ENCODE results near the gene EXOSC5. TPM values are rescaled to one million over a fixed set of nuclear protein-coding genes. Genes with fewer than 3 reads are reported as not detected.
"Not testable (repeated sequence)": the region's sequence is repeated elsewhere in the genome, so short reads cannot be mapped to it uniquely, and the experiment has no call there.

Gene EXOSC5
- polyA plus RNA-seq, 1 donor from 2014 or later = 42.0 TPM

- no peak overlapping the region for H3K9ac ChIP-seq (ENCODE audit: low read length)
- no peak overlapping the region for H2AFZ ChIP-seq (ENCODE audit: low read depth, low read length)
- no peak for TF ChIP-seq SMC3 (conservative IDR thresholded peaks at IDR 0.05; ENCODE audit: poor library complexity)
- no peak for TF ChIP-seq REST (IDR thresholded peaks at IDR 0.05; ENCODE audit: borderline replicate concordance)
- TF ChIP-seq EP300 (conservative IDR thresholded peaks at IDR 0.05; ENCODE audit: poor library complexity, severe bottlenecking) = no peak
- no peak for TF ChIP-seq POLR2AphosphoS5 (IDR thresholded peaks at IDR 0.05)
- TF ChIP-seq MXI1 (conservative IDR thresholded peaks at IDR 0.05; ENCODE audit: poor library complexity, severe bottlenecking) = no peak
- no peaks in the 10 kb centered on the region for H3K9me3 ChIP-seq (ENCODE audit: low read length)
- H3K4me2 ChIP-seq (ENCODE audit: low read length) = no peak overlapping the region
- no peaks in the 10 kb centered on the region for H4K20me1 ChIP-seq (ENCODE audit: insufficient read depth)
- peaks cover 3% of the 10 kb centered on the region for H3K79me2 ChIP-seq (replicated peaks; ENCODE audit: insufficient read depth, low read length)
- no peak overlapping the region for H3K4me3 ChIP-seq (ENCODE audit: low read length)
- no peaks in the 10 kb centered on the region for H3K36me3 ChIP-seq (ENCODE audit: insufficient read depth, low read length)
- H3K27ac ChIP-seq (ENCODE audit: low read length) = no peak overlapping the region
- H3K27me3 ChIP-seq (ENCODE audit: insufficient read depth, low read depth, low read length) = no peaks in the 10 kb centered on the region
- H3K9me2 ChIP-seq (ENCODE audit: insufficient read depth, low read length) = no peaks in the 10 kb centered on the region
- no peaks in the 10 kb centered on the region for H3F3A ChIP-seq (ENCODE audit: insufficient read depth, low read length, poor library complexity, severe bottlenecking)
These were observed 25.6 kb downstream of the EXOSC5 start for GRCh38 chr19:41371541-41371940.

- H3F3A ChIP-seq (ENCODE audit: insufficient read depth, low read length, poor library complexity, severe bottlenecking); H3K9ac ChIP-seq (ENCODE audit: low read length); H3K4me3 ChIP-seq (ENCODE audit: low read length); H3K27ac ChIP-seq (ENCODE audit: low read length); H3K4me2 ChIP-seq (ENCODE audit: low read length); H3K9me3 ChIP-seq (ENCODE audit: low read length); H2AFZ ChIP-seq (ENCODE audit: low read depth, low read length); H3K36me3 ChIP-seq (ENCODE audit: insufficient read depth, low read length); H3K79me2 ChIP-seq (replicated peaks; ENCODE audit: insufficient read depth, low read length); H4K20me1 ChIP-seq (ENCODE audit: insufficient read depth); H3K27me3 ChIP-seq (ENCODE audit: insufficient read depth, low read depth, low read length); H3K9me2 ChIP-seq (ENCODE audit: insufficient read depth, low read length): not testable (repeated sequence)
These were observed 26.0 kb downstream of the EXOSC5 start for GRCh38 chr19:41371119-41371518.

DNA sequence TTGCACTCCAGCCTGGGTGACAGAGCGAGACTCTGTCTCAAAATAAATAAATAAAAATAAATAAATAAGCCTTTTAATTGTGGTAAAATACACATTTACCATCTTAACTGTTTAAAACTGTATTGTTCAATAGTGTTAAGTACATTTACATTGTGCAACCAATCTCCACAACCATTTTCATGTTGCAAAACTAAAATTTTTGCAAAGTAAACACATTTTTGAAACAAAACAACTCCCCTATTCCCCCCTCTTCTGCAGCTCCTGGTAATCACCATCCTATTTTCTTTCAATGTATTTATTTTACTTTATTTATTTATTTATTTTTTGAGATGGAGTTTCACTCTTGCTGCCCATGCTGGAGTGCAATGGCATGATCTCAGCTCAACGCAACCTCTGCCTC is 27.4 kb downstream of the EXOSC5 start:
- Histone ChIP-seq H3K4me2 (ENCODE audit: low read length) (no peak overlapping the region), H4K20me1 (ENCODE audit: insufficient read depth) (no peaks in the 10 kb centered on the region), H3K9me3 (ENCODE audit: low read length) (no peaks in the 10 kb centered on the region), H3K36me3 (ENCODE audit: insufficient read depth, low read length) (no peaks in the 10 kb centered on the region), H3F3A (ENCODE audit: insufficient read depth, low read length, poor library complexity, severe bottlenecking) (peaks cover 2% of the 10 kb centered on the region), H3K27ac (ENCODE audit: low read length) (no peak overlapping the region), H2AFZ (ENCODE audit: low read depth, low read length) (no peak overlapping the region), H3K4me3 (ENCODE audit: low read length) (no peak overlapping the region), H3K9me2 (ENCODE audit: insufficient read depth, low read length) (no peaks in the 10 kb centered on the region), H3K79me2 (replicated peaks; ENCODE audit: insufficient read depth, low read length) (peaks cover 20% of the 10 kb centered on the region), H3K27me3 (ENCODE audit: insufficient read depth, low read depth, low read length) (no peaks in the 10 kb centered on the region), H3K9ac (ENCODE audit: low read length) (no peak overlapping the region)
- TF ChIP-seq MXI1 (conservative IDR thresholded peaks at IDR 0.05; ENCODE audit: poor library complexity, severe bottlenecking) (no peak), RAD21 (conservative IDR thresholded peaks at IDR 0.05) (no peak), POLR2AphosphoS5 (IDR thresholded peaks at IDR 0.05) (no peak), EP300 (conservative IDR thresholded peaks at IDR 0.05; ENCODE audit: poor library complexity, severe bottlenecking) (no peak), SMC3 (conservative IDR thresholded peaks at IDR 0.05; ENCODE audit: poor library complexity) (no peak)

- Histone ChIP-seq H3K27ac (ENCODE audit: low read length) (no peak overlapping the region), H3K79me2 (replicated peaks; ENCODE audit: insufficient read depth, low read length) (peaks cover 22% of the 10 kb centered on the region), H3K36me3 (ENCODE audit: insufficient read depth, low read length) (no peaks in the 10 kb centered on the region), H2AFZ (ENCODE audit: low read depth, low read length) (no peak overlapping the region), H3K9me3 (ENCODE audit: low read length) (no peaks in the 10 kb centered on the region), H4K20me1 (ENCODE audit: insufficient read depth) (no peaks in the 10 kb centered on the region), H3K27me3 (ENCODE audit: insufficient read depth, low read depth, low read length) (no peaks in the 10 kb centered on the region), H3K9ac (ENCODE audit: low read length) (no peak overlapping the region), H3K4me3 (ENCODE audit: low read length) (no peak overlapping the region), H3K4me2 (ENCODE audit: low read length) (no peak overlapping the region), H3K9me2 (ENCODE audit: insufficient read depth, low read length) (no peaks in the 10 kb centered on the region), H3F3A (ENCODE audit: insufficient read depth, low read length, poor library complexity, severe bottlenecking) (peaks cover 8% of the 10 kb centered on the region)
- TF ChIP-seq TAF1 (IDR thresholded peaks at IDR 0.05; ENCODE audit: low read depth) = no peak
- no peak for TF ChIP-seq MXI1 (conservative IDR thresholded peaks at IDR 0.05; ENCODE audit: poor library complexity, severe bottlenecking)
- no peak for TF ChIP-seq POLR2AphosphoS5 (IDR thresholded peaks at IDR 0.05)
- TF ChIP-seq SMC3 (conservative IDR thresholded peaks at IDR 0.05; ENCODE audit: poor library complexity) = no peak
- no peak for TF ChIP-seq EZH2 (IDR thresholded peaks at IDR 0.05; ENCODE audit: borderline replicate concordance, insufficient read depth, low read length, poor library complexity, severe bottlenecking)
- TF ChIP-seq, protein P1, sequence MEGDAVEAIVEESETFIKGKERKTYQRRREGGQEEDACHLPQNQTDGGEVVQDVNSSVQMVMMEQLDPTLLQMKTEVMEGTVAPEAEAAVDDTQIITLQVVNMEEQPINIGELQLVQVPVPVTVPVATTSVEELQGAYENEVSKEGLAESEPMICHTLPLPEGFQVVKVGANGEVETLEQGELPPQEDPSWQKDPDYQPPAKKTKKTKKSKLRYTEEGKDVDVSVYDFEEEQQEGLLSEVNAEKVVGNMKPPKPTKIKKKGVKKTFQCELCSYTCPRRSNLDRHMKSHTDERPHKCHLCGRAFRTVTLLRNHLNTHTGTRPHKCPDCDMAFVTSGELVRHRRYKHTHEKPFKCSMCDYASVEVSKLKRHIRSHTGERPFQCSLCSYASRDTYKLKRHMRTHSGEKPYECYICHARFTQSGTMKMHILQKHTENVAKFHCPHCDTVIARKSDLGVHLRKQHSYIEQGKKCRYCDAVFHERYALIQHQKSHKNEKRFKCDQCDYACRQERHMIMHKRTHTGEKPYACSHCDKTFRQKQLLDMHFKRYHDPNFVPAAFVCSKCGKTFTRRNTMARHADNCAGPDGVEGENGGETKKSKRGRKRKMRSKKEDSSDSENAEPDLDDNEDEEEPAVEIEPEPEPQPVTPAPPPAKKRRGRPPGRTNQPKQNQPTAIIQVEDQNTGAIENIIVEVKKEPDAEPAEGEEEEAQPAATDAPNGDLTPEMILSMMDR (IDR thresholded peaks at IDR 0.05; ENCODE audit: poor library complexity, severe bottlenecking) = no peak
- TF ChIP-seq RAD21 (conservative IDR thresholded peaks at IDR 0.05) = no peak
- no peak for TF ChIP-seq REST (IDR thresholded peaks at IDR 0.05; ENCODE audit: borderline replicate concordance)
These were observed 29.3 kb downstream of the EXOSC5 start for GRCh38 chr19:41367848-41368301.
